GM19324 (cell line): ENCODE measurements around the gene MIEF2.

Experiments used
- ATAC-seq: cut with Tn5 transposase; IDR thresholded peaks from one replicate; pipeline ENCODE4 v1.9.1; 2021; ENCODE audit warnings: mild to moderate bottlenecking, moderate library complexity; ENCODE audit not compliant: unreplicated experiment, low FRiP score

Gene MIEF2

GRCh38 chr17:18234853-18235380 is 25.5 kb upstream of the MIEF2 start:
- no peak for ATAC-seq

GRCh38 chr17:18235743-18236256 is 24.7 kb upstream of the MIEF2 start:
- no peak for ATAC-seq

- ATAC-seq: no peak
Observed at GRCh38 chr17:18236494-18236893, 24.0 kb upstream of the MIEF2 start.

GRCh38 chr17:18237461-18237860 is 23.0 kb upstream of the MIEF2 start:
- ATAC-seq: no peak

- no peak for ATAC-seq
Observed at GRCh38 chr17:18238299-18238698, 22.2 kb upstream of the MIEF2 start.

- ATAC-seq: no peak
Observed at GRCh38 chr17:18240449-18240848, 20.0 kb upstream of the MIEF2 start.

- ATAC-seq: no peak
Observed at GRCh38 chr17:18241229-18241871, 19.1 kb upstream of the MIEF2 start.

- ATAC-seq: no peak
Observed at GRCh38 chr17:18245038-18245776, 15.3 kb upstream of the MIEF2 start.

GRCh38 chr17:18246109-18246725 is 14.2 kb upstream of the MIEF2 start:
- no peak for ATAC-seq

- no peak for ATAC-seq
Observed at GRCh38 chr17:18246880-18247612, 13.4 kb upstream of the MIEF2 start.

- ATAC-seq: no peak
Observed at GRCh38 chr17:18247613-18248001, 12.9 kb upstream of the MIEF2 start.

GRCh38 chr17:18248300-18248731 is 12.1 kb upstream of the MIEF2 start:
- ATAC-seq: no peak

GRCh38 chr17:18248811-18249210 is 11.7 kb upstream of the MIEF2 start:
- ATAC-seq: no peak

- ATAC-seq: no peak
Observed at GRCh38 chr17:18250259-18250658, 10.2 kb upstream of the MIEF2 start.

GRCh38 chr17:18250708-18251107 is 9.8 kb upstream of the MIEF2 start:
- no peak for ATAC-seq

GRCh38 chr17:18251204-18251603 is 9.3 kb upstream of the MIEF2 start:
- ATAC-seq: no peak

GRCh38 chr17:18252160-18252559 is 8.3 kb upstream of the MIEF2 start:
- no peak for ATAC-seq

GRCh38 chr17:18253187-18253884 is 7.1 kb upstream of the MIEF2 start:
- no peak for ATAC-seq

- ATAC-seq: no peak
Observed at GRCh38 chr17:18253947-18254821, 6.3 kb upstream of the MIEF2 start.
